Chondrocyte (in vitro differentiated cells): ENCODE data around the gene A2M. TPM values are rescaled to one million over a fixed set of nuclear protein-coding genes. Genes with fewer than 3 reads are reported as not detected.

Experiments used
- DNase-seq: peaks from one replicate; pipeline ENCODE4 v3.0.0; 2021; ENCODE audit warnings: mixed read lengths, low spot score
- H3K27ac Mint-ChIP-seq: one replicate; pipeline ENCODE4 v1.8.0; 2021; ENCODE audit warnings: mild to moderate bottlenecking, moderate library complexity, mixed read lengths; ENCODE audit not compliant: unreplicated experiment
- H3K27me3 Mint-ChIP-seq: 2 replicates; pipeline ENCODE4 v1.8.0; 2021; ENCODE audit warnings: low read depth, mixed read lengths
- H3K36me3 Mint-ChIP-seq: 2 replicates; pipeline ENCODE4 v1.8.0; 2021; ENCODE audit warnings: low read depth, mixed read lengths
- H3K4me1 Mint-ChIP-seq: 2 replicates; pipeline ENCODE4 v1.8.0; 2021; ENCODE audit warnings: low read depth, mild to moderate bottlenecking, mixed read lengths
- H3K4me3 Mint-ChIP-seq: one replicate; pipeline ENCODE4 v1.8.0; 2021; ENCODE audit warnings: mild to moderate bottlenecking, moderate library complexity, mixed read lengths; ENCODE audit not compliant: unreplicated experiment
- H3K9me3 Mint-ChIP-seq: 2 replicates; pipeline ENCODE4 v1.8.0; 2021; ENCODE audit warnings: low read depth, mixed read lengths
- total RNA-seq: library from RNA; stranded (reverse); gene quantifications from 3 replicates; pipeline ENCODE4 v1.2.1, GENCODE V29; 2021
- TF ChIP-seq, protein P1 (sequence below): fragments of 200-600 bp; sonication (generic); IDR thresholded peaks from 2 replicates; pipeline ENCODE4 v1.5.0; 2021; ENCODE audit warnings: antibody characterized with exemption, mild to moderate bottlenecking, moderate library complexity

The A2M gene
- total RNA-seq, 1 donor from 2014 or later = 40.8 TPM

DNA sequence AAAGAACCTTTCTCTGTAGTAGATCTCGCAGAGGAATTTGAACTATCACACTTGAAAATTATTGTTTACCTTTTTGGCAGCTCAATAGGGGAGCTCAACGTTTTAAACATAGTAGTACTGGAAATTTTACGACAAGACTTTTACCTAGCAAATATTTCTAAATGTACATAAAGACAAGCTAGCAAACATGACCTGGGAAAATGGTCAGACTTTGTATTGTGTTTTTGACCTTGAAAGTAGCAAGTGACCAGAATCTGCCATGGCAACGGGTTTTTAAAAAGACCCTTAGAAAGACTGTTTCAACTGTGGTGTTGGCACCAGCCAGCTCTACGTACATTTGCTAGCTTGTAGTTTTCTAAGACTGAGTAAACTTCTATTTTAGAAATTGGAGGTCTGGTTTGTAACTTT, 20.2 kb upstream of the A2M start:
- no peak for DNase-seq
- no peaks in the 10 kb centered on the region for H3K27me3 Mint-ChIP-seq
- no peaks in the 10 kb centered on the region for H3K36me3 Mint-ChIP-seq
- no peak overlapping the region for H3K27ac Mint-ChIP-seq
- H3K9me3 Mint-ChIP-seq = peaks cover 10% of the 10 kb centered on the region
- TF ChIP-seq, protein P1, sequence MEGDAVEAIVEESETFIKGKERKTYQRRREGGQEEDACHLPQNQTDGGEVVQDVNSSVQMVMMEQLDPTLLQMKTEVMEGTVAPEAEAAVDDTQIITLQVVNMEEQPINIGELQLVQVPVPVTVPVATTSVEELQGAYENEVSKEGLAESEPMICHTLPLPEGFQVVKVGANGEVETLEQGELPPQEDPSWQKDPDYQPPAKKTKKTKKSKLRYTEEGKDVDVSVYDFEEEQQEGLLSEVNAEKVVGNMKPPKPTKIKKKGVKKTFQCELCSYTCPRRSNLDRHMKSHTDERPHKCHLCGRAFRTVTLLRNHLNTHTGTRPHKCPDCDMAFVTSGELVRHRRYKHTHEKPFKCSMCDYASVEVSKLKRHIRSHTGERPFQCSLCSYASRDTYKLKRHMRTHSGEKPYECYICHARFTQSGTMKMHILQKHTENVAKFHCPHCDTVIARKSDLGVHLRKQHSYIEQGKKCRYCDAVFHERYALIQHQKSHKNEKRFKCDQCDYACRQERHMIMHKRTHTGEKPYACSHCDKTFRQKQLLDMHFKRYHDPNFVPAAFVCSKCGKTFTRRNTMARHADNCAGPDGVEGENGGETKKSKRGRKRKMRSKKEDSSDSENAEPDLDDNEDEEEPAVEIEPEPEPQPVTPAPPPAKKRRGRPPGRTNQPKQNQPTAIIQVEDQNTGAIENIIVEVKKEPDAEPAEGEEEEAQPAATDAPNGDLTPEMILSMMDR = no peak
- no peaks in the 10 kb centered on the region for H3K4me1 Mint-ChIP-seq
- no peak overlapping the region for H3K4me3 Mint-ChIP-seq

DNA sequence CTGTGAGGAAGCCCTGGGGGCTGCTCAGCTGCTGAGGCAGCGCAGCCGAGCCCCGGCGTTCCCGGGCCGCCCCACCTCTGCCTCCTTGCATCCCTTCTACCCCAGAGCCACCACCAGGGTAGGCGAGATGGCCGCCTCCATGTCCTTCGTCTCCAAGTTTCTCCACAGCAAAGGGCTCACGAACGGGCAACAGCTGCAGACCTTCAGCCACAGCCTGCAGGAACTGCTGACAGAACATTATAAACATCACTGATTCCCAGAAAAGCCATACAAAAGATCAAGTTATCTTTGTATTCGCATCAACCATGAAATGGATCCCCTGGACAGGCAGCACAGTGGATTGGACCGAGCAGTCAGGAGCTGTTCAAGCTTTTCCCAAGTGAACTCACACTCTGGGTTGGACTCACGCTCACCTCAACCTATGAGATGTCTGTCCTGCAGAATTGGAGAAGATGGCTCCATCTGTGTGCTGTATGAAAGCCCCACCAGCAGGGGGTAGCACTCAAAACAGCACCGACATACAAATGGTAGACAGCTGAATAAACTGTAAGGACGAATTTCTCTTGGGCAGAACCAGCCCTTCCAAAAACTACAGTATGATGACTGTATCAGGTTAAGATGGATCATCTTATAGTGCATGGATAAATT, 19.4 kb upstream of the A2M start:
- Mint-ChIP-seq H3K4me1 (no peaks in the 10 kb centered on the region), H3K27ac (no peak overlapping the region), H3K9me3 (peaks cover 13% of the 10 kb centered on the region), H3K27me3 (no peaks in the 10 kb centered on the region), H3K4me3 (no peak overlapping the region), H3K36me3 (no peaks in the 10 kb centered on the region)
- TF ChIP-seq, protein P1 = no peak
- no peak for DNase-seq

DNA sequence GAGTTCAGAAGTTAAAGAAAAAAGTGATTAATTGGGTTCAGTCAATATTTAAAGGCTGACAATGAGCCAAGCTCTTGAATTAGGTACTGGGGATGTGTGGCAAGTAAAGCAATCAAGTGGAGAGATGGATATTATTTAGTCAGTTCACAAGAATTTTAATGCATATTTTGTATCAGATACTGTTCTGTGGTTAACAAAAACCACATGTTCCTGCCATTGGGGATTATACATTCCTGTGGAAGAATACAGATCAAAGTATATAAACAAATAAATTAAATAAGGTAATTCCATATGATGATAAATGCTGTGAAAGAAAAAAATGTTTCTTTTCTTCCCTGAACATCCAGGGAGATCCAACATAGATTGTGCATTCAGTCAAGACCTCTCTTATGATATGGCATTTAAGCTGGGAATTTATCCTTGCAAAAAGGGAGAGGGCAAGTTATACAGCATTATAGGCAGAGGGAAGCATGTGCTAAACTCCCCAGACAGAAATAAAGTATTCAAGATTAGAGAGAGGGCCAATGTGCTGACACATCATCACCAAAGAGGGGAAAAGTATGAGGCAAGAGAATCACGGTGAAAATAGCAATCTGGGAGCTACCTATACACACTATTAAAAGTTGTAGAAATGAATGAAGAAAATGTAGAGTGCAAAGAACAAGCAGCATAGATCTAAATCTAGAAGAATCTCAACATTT, 17.6 kb upstream of the A2M start:
- no peak overlapping the region for H3K27ac Mint-ChIP-seq
- no peaks in the 10 kb centered on the region for H3K27me3 Mint-ChIP-seq
- no peak overlapping the region for H3K4me3 Mint-ChIP-seq
- DNase-seq = no peak
- no peaks in the 10 kb centered on the region for H3K4me1 Mint-ChIP-seq
- H3K9me3 Mint-ChIP-seq = peaks cover 5% of the 10 kb centered on the region
- TF ChIP-seq, protein P1 = no peak
- no peaks in the 10 kb centered on the region for H3K36me3 Mint-ChIP-seq

DNA sequence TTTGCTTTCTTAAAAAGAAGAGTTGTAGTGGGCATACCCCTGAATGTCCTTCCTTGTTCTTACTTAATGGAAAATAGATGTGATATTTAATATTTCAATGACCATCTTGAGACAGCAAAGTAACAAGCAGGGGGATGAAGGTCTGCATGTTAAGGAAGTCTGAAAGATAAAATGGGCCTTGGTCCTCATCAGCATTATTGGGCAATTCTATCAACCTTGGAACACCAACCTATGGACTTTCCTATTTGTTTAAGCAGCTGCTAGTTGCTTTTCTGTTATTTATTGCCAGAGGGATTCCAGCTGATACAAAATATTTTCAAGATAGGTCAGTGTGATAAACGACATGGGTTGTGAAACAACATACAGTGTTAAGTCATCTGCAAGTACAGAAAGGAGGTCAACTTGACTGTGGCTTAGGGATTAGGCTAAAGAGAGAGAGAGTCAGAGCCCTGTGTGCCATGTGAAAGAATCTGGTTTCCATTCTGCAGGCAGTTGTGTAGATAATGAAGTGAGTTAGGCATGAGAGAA, 16.4 kb upstream of the A2M start:
- Mint-ChIP-seq H3K9me3 (peaks cover 5% of the 10 kb centered on the region), H3K27ac (no peak overlapping the region), H3K4me3 (no peak overlapping the region), H3K4me1 (no peaks in the 10 kb centered on the region), H3K36me3 (no peaks in the 10 kb centered on the region), H3K27me3 (no peaks in the 10 kb centered on the region)
- TF ChIP-seq, protein P1 = no peak
- DNase-seq = no peak

DNA sequence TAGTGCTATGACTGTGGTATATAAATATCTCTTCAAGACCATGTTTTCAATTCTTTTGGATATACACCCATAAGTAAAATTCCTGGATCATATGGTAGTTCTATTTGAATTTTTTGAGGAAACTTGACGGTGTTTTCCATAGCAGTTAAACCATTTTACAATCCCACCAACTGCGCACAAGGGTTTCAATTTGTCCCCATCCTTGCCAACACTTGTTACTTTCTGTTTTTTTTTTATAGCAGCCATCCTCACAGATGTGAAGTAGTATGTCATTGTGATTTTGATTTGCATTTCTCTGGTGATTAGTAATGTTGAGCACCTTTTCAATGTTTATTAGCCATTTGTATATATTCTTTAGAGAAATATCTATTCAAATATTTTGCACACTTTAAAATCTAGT, 14.5 kb upstream of the A2M start:
- no peaks in the 10 kb centered on the region for H3K27me3 Mint-ChIP-seq
- no peaks in the 10 kb centered on the region for H3K36me3 Mint-ChIP-seq
- H3K9me3 Mint-ChIP-seq = peaks cover 5% of the 10 kb centered on the region
- no peak for DNase-seq
- no peaks in the 10 kb centered on the region for H3K4me1 Mint-ChIP-seq
- TF ChIP-seq, protein P1 = no peak
- no peak overlapping the region for H3K4me3 Mint-ChIP-seq
- no peak overlapping the region for H3K27ac Mint-ChIP-seq
